DMS 273 treated with DMSO at 0.1 percent for 48 hours (cell line): ENCODE results near the gene NCAPD3.
A peak's percentile ranks its signal among the peaks of the same experiment; 100 is the strongest.
"Not testable (repeated sequence)": the region's sequence is repeated elsewhere in the genome, so short reads cannot be mapped to it uniquely, and the experiment has no call there.

Experiments used
- DNase-seq: peaks from one replicate; lab custom pipeline; 2025; lab: John Stamatoyannopoulos, UW

Gene NCAPD3

GRCh38 chr11:134224710-134225664, 1.2 kb upstream of the NCAPD3 start:
- DNase-seq, result no peak

DNA sequence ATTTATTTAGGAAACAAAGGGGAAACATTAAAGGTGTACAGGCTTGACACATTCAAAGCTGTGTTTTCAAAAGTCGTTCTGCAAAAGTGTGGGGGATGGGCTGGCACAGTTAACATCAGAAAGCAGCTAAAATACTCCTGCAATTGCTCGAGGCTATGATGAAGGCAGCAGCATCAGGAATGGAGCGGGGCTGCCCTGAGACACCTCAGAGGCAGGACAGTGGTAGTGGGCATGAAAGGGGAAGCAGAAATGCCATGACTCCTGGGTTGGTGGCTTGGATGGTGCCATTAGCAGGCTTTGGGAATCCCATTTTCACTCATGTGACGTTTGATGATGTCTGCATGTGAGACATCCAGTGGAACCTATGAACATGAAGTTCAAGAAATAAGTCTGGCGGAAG, 646 bp downstream of the NCAPD3 start:
- no peak for DNase-seq

DNA sequence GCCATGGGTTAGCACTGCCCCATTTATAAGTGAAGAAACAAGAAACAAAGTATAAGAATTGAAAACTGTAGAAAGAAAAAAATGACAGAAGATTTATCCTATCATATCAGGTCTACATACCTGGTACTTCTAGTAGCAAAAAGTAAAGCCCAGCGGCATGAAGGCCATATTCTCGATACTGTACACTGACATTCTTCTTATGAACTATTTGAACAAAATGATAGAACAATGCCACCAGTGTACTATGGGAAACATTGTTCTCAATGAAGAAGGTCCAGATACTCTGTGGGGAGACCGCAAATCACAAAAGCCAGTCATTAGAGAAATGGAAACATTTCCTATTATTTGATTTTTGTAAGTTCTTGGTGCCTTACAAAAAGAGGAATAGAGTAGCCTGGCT, 7.0 kb downstream of the NCAPD3 start:
- DNase-seq, result no peak

DNA sequence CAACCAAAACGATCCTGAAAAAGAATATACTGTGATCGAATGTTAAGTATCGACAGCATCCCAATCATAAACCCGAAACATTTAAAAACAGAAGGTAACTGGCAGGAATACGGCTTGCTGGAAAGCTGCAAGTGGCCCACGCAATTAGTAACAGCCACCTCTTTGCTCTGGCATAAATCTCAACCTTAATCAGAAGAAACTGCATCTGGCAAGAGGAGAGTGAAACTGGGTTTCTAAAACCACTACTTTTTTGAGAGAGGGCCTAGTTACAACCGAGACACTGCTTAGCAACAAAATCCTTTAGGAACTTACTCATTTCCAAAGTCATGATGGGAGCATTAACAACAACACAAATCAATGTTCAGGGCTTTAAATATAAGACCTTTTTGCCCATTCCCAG, 7.9 kb downstream of the NCAPD3 start:
- no peak for DNase-seq

- DNase-seq, result no peak
Observed at GRCh38 chr11:134207538-134208239, 16.1 kb downstream of the NCAPD3 start.

- DNase-seq, result no peak
Observed at GRCh38 chr11:134206185-134206584, 17.6 kb downstream of the NCAPD3 start.

- DNase-seq, result no peak
Observed at GRCh38 chr11:134205729-134206128, 18.0 kb downstream of the NCAPD3 start.

DNA sequence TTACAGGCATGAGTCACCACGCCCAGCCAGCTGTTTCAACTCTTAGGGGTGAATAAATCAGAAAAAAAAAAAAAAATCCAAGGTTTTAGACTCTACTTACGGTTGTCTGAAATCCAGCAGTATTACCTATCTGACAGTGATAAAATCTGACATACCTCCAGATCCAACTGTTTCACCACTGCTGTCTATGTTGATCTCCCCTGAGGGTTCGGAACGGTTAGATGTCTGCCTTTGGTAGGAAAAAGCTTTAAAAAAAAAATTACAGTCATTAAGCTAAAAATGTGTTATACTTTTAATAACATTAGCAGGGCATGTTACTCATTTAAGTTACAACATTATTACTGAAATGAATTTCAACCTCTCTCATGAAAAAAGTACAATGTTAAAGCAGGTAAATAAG, 21.1 kb downstream of the NCAPD3 start:
- DNase-seq, result no peak

GRCh38 chr11:134200688-134201087, 23.1 kb downstream of the NCAPD3 start:
- DNase-seq, result no peak

DNA sequence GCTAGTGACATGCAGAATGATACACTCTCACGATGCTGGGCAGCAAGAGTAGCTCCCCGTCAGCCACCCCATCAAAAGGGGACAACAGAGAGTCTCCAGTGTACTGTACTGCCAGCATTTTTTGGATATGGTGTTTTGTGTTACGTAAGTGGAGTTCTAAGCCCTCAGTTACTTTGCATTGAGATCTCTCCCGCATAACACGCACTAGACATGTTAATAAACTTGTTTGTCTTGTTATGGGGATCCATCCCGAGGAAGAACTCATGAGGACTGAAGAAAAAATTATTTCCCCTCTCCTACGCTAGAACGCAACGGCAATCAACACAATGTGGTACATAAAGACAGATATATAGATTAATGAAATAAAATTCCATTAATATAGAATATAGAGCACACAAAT, 24.2 kb downstream of the NCAPD3 start:
- no peak for DNase-seq

GRCh38 chr11:134196756-134197155, 27.0 kb downstream of the NCAPD3 start:
- DNase-seq, result no peak

DNA sequence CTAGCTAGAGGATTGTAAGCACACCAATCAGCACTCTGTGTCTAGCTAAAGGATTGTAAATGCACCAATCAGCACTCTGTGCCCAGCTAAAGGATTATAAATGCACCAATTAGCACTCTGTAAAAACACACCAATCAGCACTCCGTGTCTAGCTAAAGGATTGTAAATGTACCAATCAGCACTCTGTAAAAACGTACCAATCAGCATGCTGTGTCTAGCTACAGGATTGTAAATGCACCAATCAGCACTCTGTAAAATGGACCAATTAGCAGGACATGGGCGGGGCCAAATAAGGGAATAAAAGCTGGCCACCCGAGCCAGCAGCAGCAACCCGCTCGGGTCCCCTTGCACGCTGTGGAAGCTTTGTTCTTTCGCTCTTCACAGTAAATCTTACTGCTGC, 35.7 kb downstream of the NCAPD3 start:
- DNase-seq, result not testable (repeated sequence)

GRCh38 chr11:134181707-134182106, 42.1 kb downstream of the NCAPD3 start:
- DNase-seq, result no peak

- no peak for DNase-seq
Observed at GRCh38 chr11:134178032-134178674, 45.6 kb downstream of the NCAPD3 start.

GRCh38 chr11:134176284-134176683, 47.5 kb downstream of the NCAPD3 start:
- no peak for DNase-seq

GRCh38 chr11:134173296-134173695, 50.5 kb downstream of the NCAPD3 start:
- no peak for DNase-seq

- DNase-seq, result no peak
Observed at GRCh38 chr11:134171951-134172350, 51.8 kb downstream of the NCAPD3 start.

GRCh38 chr11:134170919-134171281, 52.9 kb downstream of the NCAPD3 start:
- no peak for DNase-seq

- no peak for DNase-seq
Observed at GRCh38 chr11:134170177-134170918, 53.4 kb downstream of the NCAPD3 start.

GRCh38 chr11:134164490-134165370, 59.0 kb downstream of the NCAPD3 start:
- DNase-seq, result peak; percentile 1

GRCh38 chr11:134159652-134160051, 64.1 kb downstream of the NCAPD3 start:
- DNase-seq, result no peak
